H1 (cell line): ENCODE data around the gene STEAP2. TPM values are rescaled to one million over a fixed set of nuclear protein-coding genes. Genes with fewer than 3 reads are reported as not detected.
A peak's percentile ranks its signal among the peaks of the same experiment; 100 is the strongest.

Experiments used
- CTCF ChIA-PET: fragments of 300-600 bp; sonication (Branson Sonifier 250); formaldehyde crosslinking; loops from one replicate; lab custom pipeline; 2021; ENCODE audit not compliant: partially characterized antibody; lab: Charles Lee
- POLR2A ChIA-PET: fragments of 300-600 bp; sonication (Branson Sonifier 250); formaldehyde crosslinking; loops from one replicate; lab custom pipeline; 2021; ENCODE audit warnings: inconsistent platforms; ENCODE audit not compliant: partially characterized antibody; lab: Charles Lee
- DNase-seq, 2 experiments: peaks; one replicate each; pipeline versions ENCODE4 v3.0.0 to v3.0.0-alpha.2; 2010 to 2022; ENCODE audit warnings: low spot score in 2 of 2, low read depth in 1 of 2, mixed read lengths in 1 of 2
- FAIRE-seq: peaks from 2 replicates; lab custom pipeline; 2011; peaks lifted over from hg19 to GRCh38; lab: Jason Lieb, UNC
- H2AFZ ChIP-seq: 2 replicates; pipeline ENCODE4 v1.8.1; 2012; ENCODE audit warnings: low read length, inconsistent platforms
- H2AK5ac ChIP-seq: 2 replicates; pipeline ENCODE4 v1.6.1; 2013; ENCODE audit warnings: low read depth, low read length
- H2BK120ac ChIP-seq: replicated peaks from 2 replicates; pipeline ENCODE3; 2013; ENCODE audit warnings: low read depth, low read length, inconsistent platforms
- H2BK12ac ChIP-seq: 2 replicates; pipeline ENCODE4 v1.6.1; 2013; ENCODE audit warnings: low read depth, low read length
- H2BK15ac ChIP-seq: 2 replicates; pipeline ENCODE4 v1.6.1; 2013; ENCODE audit warnings: low read length
- H2BK20ac ChIP-seq: 2 replicates; pipeline ENCODE4 v1.6.1; 2013; ENCODE audit warnings: low read length
- H2BK5ac ChIP-seq: 2 replicates; pipeline ENCODE4 v1.6.1; 2013; ENCODE audit warnings: low read depth, low read length
- H3K14ac ChIP-seq: 2 replicates; pipeline ENCODE4 v1.6.1; 2013; ENCODE audit warnings: inconsistent platforms; ENCODE audit not compliant: insufficient read length
- H3K18ac ChIP-seq: 2 replicates; pipeline ENCODE4 v1.6.1; 2013; ENCODE audit warnings: low read length; ENCODE audit errors: extremely low read depth
- H3K23ac ChIP-seq: 2 replicates; pipeline ENCODE4 v1.6.1; 2013; ENCODE audit warnings: inconsistent platforms; ENCODE audit not compliant: insufficient read length
- H3K23me2 ChIP-seq: 2 replicates; pipeline ENCODE4 v1.6.1; 2013; ENCODE audit warnings: low read depth, low read length
- H3K27ac ChIP-seq: 2 replicates; pipeline ENCODE4 v1.6.1; 2011; ENCODE audit warnings: low read depth, low read length, inconsistent platforms
- H3K27me3 ChIP-seq, 4 experiments: replicated peaks in 1 of 4; 1 replicate in 1 of 4; 2 replicates in 3 of 4; pipeline versions ENCODE4 v1.6.1 to v1.8.1; 2011 to 2013; ENCODE audit warnings: low read length in 3 of 4, mild to moderate bottlenecking in 3 of 4, inconsistent platforms in 2 of 4, mixed read lengths in 2 of 4, moderate library complexity in 1 of 4; ENCODE audit not compliant: control insufficient read depth in 3 of 4, insufficient read depth in 3 of 4; ENCODE audit errors: extremely low read depth in 1 of 4
- H3K36me3 ChIP-seq, 4 experiments: 2 replicates each; pipeline versions ENCODE4 v1.6.1 to v1.8.1; 2011 to 2013; ENCODE audit warnings: mild to moderate bottlenecking in 4 of 4, low read length in 3 of 4, moderate library complexity in 2 of 4, control low read depth in 1 of 4, inconsistent platforms in 1 of 4; ENCODE audit not compliant: insufficient read depth in 4 of 4, control insufficient read depth in 2 of 4
- H3K4ac ChIP-seq: replicated peaks from 2 replicates; pipeline ENCODE3; 2013; ENCODE audit warnings: low read length, low read depth, mixed read lengths, inconsistent platforms; ENCODE audit not compliant: insufficient read length
- H3K4me1 ChIP-seq, 4 experiments: replicated peaks in 1 of 4; 1 replicate in 1 of 4; 2 replicates in 3 of 4; pipeline versions ENCODE4 v1.6.1 to v1.8.1; 2011 to 2013; ENCODE audit warnings: low read length in 3 of 4, inconsistent platforms in 2 of 4, mixed read lengths in 1 of 4; ENCODE audit not compliant: insufficient read depth in 4 of 4, control insufficient read depth in 3 of 4
- H3K4me2 ChIP-seq, 2 experiments: 2 replicates each; pipeline versions ENCODE4 v1.6.1 to v1.8.1; 2011 to 2013; ENCODE audit warnings: low read depth in 2 of 2, low read length in 2 of 2, control low read depth in 1 of 2, inconsistent platforms in 1 of 2, mild to moderate bottlenecking in 1 of 2; ENCODE audit not compliant: insufficient read depth in 1 of 2
- H3K4me3 ChIP-seq, 4 experiments: fragments of 200-600, 300-600 bp in 1 of 4; sonication (generic), shearing (Covaris generic), sonication (Bioruptor Twin) in 1 of 4; 2 replicates each; pipeline versions ENCODE4 v1.5.1 to v1.8.1; 2011 to 2016; ENCODE audit warnings: low read length in 4 of 4, low read depth in 3 of 4, control low read depth in 2 of 4, inconsistent platforms in 2 of 4, mild to moderate bottlenecking in 2 of 4, mixed read lengths in 1 of 4, moderate library complexity in 1 of 4; ENCODE audit not compliant: insufficient read depth in 2 of 4; ENCODE audit errors: extremely low read depth in 1 of 4
- H3K56ac ChIP-seq: replicated peaks from 2 replicates; pipeline ENCODE3; 2013; ENCODE audit warnings: low read depth, mild to moderate bottlenecking, mixed read lengths, low read length, inconsistent platforms; ENCODE audit not compliant: insufficient read length
- H3K79me1 ChIP-seq: 2 replicates; pipeline ENCODE4 v1.6.1; 2013; ENCODE audit warnings: low read depth, low read length, control low read depth
- H3K79me2 ChIP-seq, 2 experiments: 2 replicates each; pipeline versions ENCODE4 v1.6.1 to v1.8.1; 2012 to 2013; ENCODE audit warnings: low read length in 2 of 2, mild to moderate bottlenecking in 2 of 2, inconsistent platforms in 1 of 2; ENCODE audit not compliant: insufficient read depth in 2 of 2, control insufficient read depth in 1 of 2
- H3K9ac ChIP-seq, 4 experiments: replicated peaks in 1 of 4; 1 replicate in 1 of 4; 2 replicates in 3 of 4; pipeline versions ENCODE4 v1.6.1 to v1.8.1; 2011 to 2013; ENCODE audit warnings: low read depth in 3 of 4, low read length in 3 of 4, control low read depth in 2 of 4, mild to moderate bottlenecking in 2 of 4, moderate library complexity in 2 of 4, inconsistent platforms in 1 of 4; ENCODE audit errors: extremely low read depth in 1 of 4
- H3K9me3 ChIP-seq, 2 experiments: 2 replicates each; pipeline versions ENCODE4 v1.6.1 to v1.8.1; 2012 to 2013; ENCODE audit warnings: mild to moderate bottlenecking in 2 of 2, moderate library complexity in 2 of 2, control low read depth in 1 of 2, inconsistent platforms in 1 of 2, low read depth in 1 of 2, low read length in 1 of 2, mixed read lengths in 1 of 2; ENCODE audit not compliant: insufficient read depth in 2 of 2
- H4K20me1 ChIP-seq, 2 experiments: replicated peaks in 1 of 2; 2 replicates each; pipeline versions ENCODE3 to v1.8.1; 2011 to 2013; ENCODE audit warnings: inconsistent platforms in 2 of 2, low read length in 2 of 2, mild to moderate bottlenecking in 1 of 2; ENCODE audit not compliant: insufficient read depth in 2 of 2, control insufficient read depth in 1 of 2
- H4K5ac ChIP-seq: 2 replicates; pipeline ENCODE4 v1.6.1; 2013; ENCODE audit warnings: low read length, low read depth, mixed read lengths, inconsistent platforms; ENCODE audit not compliant: insufficient read length
- H4K8ac ChIP-seq: 2 replicates; pipeline ENCODE4 v1.8.0; 2013; ENCODE audit warnings: mild to moderate bottlenecking, moderate library complexity, low read length, inconsistent platforms; ENCODE audit not compliant: insufficient read depth; ENCODE audit errors: extremely low read depth
- H4K91ac ChIP-seq: replicated peaks from 2 replicates; pipeline ENCODE3; 2013; ENCODE audit warnings: low read length, mixed read lengths, inconsistent platforms; ENCODE audit not compliant: insufficient read length
- CEBPB ChIP-seq: IDR thresholded peaks from 2 replicates; pipeline ENCODE4 v1.6.1; 2012; ENCODE audit warnings: low read depth, low read length
- EGR1 ChIP-seq: IDR thresholded peaks from 2 replicates; pipeline ENCODE4 v1.6.1; 2011; ENCODE audit warnings: low read depth, low read length, borderline replicate concordance
- FOSL1 ChIP-seq: IDR thresholded peaks from 2 replicates; pipeline ENCODE4 v1.6.1; 2011; ENCODE audit warnings: mild to moderate bottlenecking, low read depth, low read length, moderate library complexity; ENCODE audit not compliant: insufficient read depth
- HDAC2 ChIP-seq, 2 experiments: fragments of 300-600 bp in 1 of 2; sonication (generic) in 1 of 2; IDR thresholded peaks; 2 replicates each; pipeline ENCODE4 v1.6.1; 2011 to 2012; ENCODE audit warnings: low read depth in 2 of 2, low read length in 2 of 2, mild to moderate bottlenecking in 2 of 2, moderate library complexity in 2 of 2, borderline replicate concordance in 1 of 2, inconsistent platforms in 1 of 2
- KDM1A ChIP-seq: fragments of 200-600, 300-600 bp; sonication (generic); IDR thresholded peaks from 2 replicates; pipeline ENCODE4 v1.7.1; 2016; ENCODE audit warnings: mild to moderate bottlenecking, low read length, borderline replicate concordance
- KDM4A ChIP-seq: IDR thresholded peaks from one replicate; pipeline ENCODE4 v1.7.1; 2012; ENCODE audit warnings: low read depth, mild to moderate bottlenecking, moderate library complexity, low read length, inconsistent platforms; ENCODE audit not compliant: severe bottlenecking
- SIN3A ChIP-seq, 2 experiments: IDR thresholded peaks in 1 of 2; conservative IDR thresholded peaks in 1 of 2; 2 replicates each; pipeline ENCODE4 v1.6.1; 2011 to 2012; ENCODE audit warnings: low read length in 2 of 2, improper control_type of control experiment in 1 of 2, low read depth in 1 of 2, mild to moderate bottlenecking in 1 of 2
- WGBS, 2 experiments: shearing (Covaris generic) in 1 of 2; methylation state at CpG; one replicate each; pipeline versions ENCODE4 v1.1.6 to v1.1.7; 2013 to 2015; ENCODE audit warnings: low lambda C conversion rate in 2 of 2, mixed read lengths in 2 of 2, inconsistent platforms in 1 of 2, low coverage in 1 of 2, missing lambda C conversion rate in 1 of 2; ENCODE audit not compliant: insufficient replicate concordance in 2 of 2, insufficient coverage in 1 of 2, insufficient read length in 1 of 2; ENCODE audit errors: extremely low coverage in 1 of 2, missing lambda C conversion rate in 1 of 2; 5-methylcytosine and 5-hydroxymethylcytosine counted together
- polyA plus RNA-seq, 7 experiments: library from polyadenylated mRNA; depleted of rRNA in 3 of 7; stranded (reverse) in 5 of 7; unstranded in 2 of 7; fragments of >200 nt in 5 of 7; fragments of 200-250 nt in 2 of 7; gene quantifications; 1 replicate in 5 of 7; 2 replicates in 1 of 7; 4 replicates in 1 of 7; pipeline versions ENCODE4 v1.2.1 to v1.2.3, GENCODE V29; 2011 to 2013; ENCODE audit warnings: missing spikeins in 2 of 7, mixed read lengths in 2 of 7
- total RNA-seq: library from RNA; stranded (reverse); fragmentation: NEBNext Ultra II Directional; extraction: Animal tissue kit (Norgen Biotek cat#: 25700); gene quantifications from 2 replicates; pipeline ENCODE4 v1.2.1, GENCODE V29; 2021

STEAP2 gene
- total and polyA plus RNA-seq, 2 of the 8 experiments (the other 6 are each of a cell fraction or from before 2014, with no cell fraction given): 13.4 to 18.4 TPM

DNA sequence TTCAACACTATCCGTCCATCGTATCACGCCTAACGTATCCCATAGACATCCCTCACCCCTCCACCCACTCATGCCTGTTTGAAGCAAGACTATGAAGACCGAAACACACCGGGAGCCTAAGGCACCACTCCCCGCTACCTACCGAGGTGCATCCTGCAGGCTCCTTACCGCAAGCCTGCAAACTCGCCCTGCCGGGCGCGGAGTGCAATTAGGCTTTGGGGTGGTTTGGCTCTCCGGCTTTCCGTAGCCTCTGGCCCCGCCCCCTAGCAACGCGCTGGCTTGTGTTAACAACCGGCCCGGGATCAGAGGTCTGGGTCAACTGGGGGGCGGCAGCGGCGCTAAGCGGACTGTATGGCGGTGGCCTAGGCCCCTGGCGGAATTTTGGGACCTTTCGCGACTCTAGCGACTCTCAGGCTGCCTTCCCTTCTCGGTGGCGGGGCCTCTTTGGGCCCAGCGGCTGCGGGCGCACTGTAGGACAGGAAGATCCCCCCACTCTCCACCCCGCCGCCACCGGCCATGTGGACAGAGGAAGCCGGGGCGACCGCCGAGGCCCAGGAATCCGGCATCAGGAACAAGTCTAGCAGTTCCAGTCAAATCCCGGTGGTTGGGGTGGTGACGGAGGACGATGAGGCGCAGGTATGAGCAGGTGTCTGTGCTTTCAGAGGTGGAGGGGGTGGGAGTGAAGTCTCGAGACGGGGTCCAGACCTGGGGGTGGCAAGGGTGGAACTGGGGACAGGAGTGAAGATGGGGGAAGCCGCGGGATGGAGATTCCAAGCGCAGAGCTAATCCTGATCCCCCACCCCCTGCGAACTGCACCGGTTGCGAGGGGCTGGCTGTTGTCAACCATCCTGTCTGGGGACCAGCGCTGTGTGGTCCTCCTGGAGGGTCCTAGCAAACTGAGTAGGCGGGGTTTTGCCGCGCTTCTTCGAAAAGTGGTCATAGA, 33.6 kb downstream of the STEAP2 start, which contains the start of gene CFAP69:
Gene CFAP69 (plus strand): TSS at position 266 of the 943 bp plus-strand sequence. CDS start 251 bp downstream, at position 517.
- Histone ChIP-seq H3K27me3 (peaks cover 0 to 6% (median 2%) of the 10 kb centered on the region in 4 experiments; a peak in 3 of 7 replicates), H3K23ac (no peak within 1 kb of the TSS), H3K4ac (no peak within 1 kb of the TSS), H2AFZ (peak within 1 kb of the TSS; percentile 100), H2BK15ac (no peak within 1 kb of the TSS), H3K14ac (no peak within 1 kb of the TSS), H2BK5ac (no peak within 1 kb of the TSS), H4K20me1 (no peaks in the 10 kb centered on the region), H3K79me1 (no peaks in the 10 kb centered on the region), H2BK20ac (no peak within 1 kb of the TSS), H4K5ac (peak within 1 kb of the TSS; percentile 67), H3K4me3 (peak within 1 kb of the TSS; percentile 67 to 85 (median 84)), H3K79me2 (no peaks in the 10 kb centered on the region), H3K4me1 (peaks cover 0 to 6% (median 3%) of the 10 kb centered on the region in 4 experiments; a peak in 5 of 7 replicates), H2BK12ac (peak within 1 kb of the TSS; percentile 53; the same call in 1 of the 2 replicates), H4K91ac (peak within 1 kb of the TSS; percentile 81), H3K56ac (no peak within 1 kb of the TSS), H3K9ac (peak within 1 kb of the TSS; percentile 35 to 88 (median 62); a peak in 6 of 7 replicates), H3K23me2 (peaks cover 8% of the 10 kb centered on the region), H3K4me2 (peak within 1 kb of the TSS; percentile 68 to 87), H3K36me3 (no peaks in the 10 kb centered on the region), H3K27ac (no peak within 1 kb of the TSS), H4K8ac (peak within 1 kb of the TSS; percentile 81), H2AK5ac (no peak within 1 kb of the TSS), H3K9me3 (no peaks in the 10 kb centered on the region), H2BK120ac (peak within 1 kb of the TSS; percentile 87), H3K18ac (peak within 1 kb of the TSS; percentile 29; the same call in 1 of the 2 replicates)
- FAIRE-seq: no peak
- 0% methylated on average over 48 of the region's 59 CpGs; no CpG with 5 or more reads in 1 of the 2 experiments for WGBS, 2 experiments
- POLR2A ChIA-PET: interaction anchor here (0.6 to 4.1 kb wide), 7 partner anchors 7 to 159 kb away, joined by 3 to 28 read pairs (median 4); partner anchors contain the start of gene STEAP1
- CTCF ChIA-PET: interaction anchor here (1.0 to 2.3 kb wide), 8 partner anchors 15 to 175 kb away, joined by 3 to 13 read pairs (median 5); partner anchors contain the start of gene STEAP2
- DNase-seq: peak; percentile 85 to 100
- TF ChIP-seq HDAC2 (IDR thresholded peaks at IDR 0.05; ENCODE audit: borderline replicate concordance in 1 of 2, low read depth in 2 of 2, low read length in 2 of 2) (peak in 1 of 2 experiments; percentile 82; a peak in 2 of 4 replicates), CEBPB (peak; percentile 55; the same call in 1 of the 2 replicates), FOSL1 (no peak), KDM4A (peak; percentile 56), SIN3A (conservative IDR thresholded peaks at IDR 0.05 in 1 of 2, IDR thresholded peaks at IDR 0.05 in 1 of 2; ENCODE audit: low read depth in 1 of 2, low read length in 2 of 2) (peak; percentile 90 to 98; a peak in 3 of 4 replicates), EGR1 (0 out of 2 replicates have a peak, but pooled peaks have one; percentile 32), KDM1A (no peak)
